HT1080 (cell line): ENCODE results near the gene POFUT2. TPM values are rescaled to one million over a fixed set of nuclear protein-coding genes. Genes with fewer than 3 reads are reported as not detected.
"Not testable (repeated sequence)": the region's sequence is repeated elsewhere in the genome, so short reads cannot be mapped to it uniquely, and the experiment has no call there.

Experiments
- DNase-seq: peaks from one replicate; pipeline ENCODE4 v3.0.0-alpha.2; 2015; ENCODE audit warnings: low read depth
- total RNA-seq: library from RNA; depleted of rRNA; stranded (reverse); fragments of >200 nt; shearing (Covaris generic); gene quantifications from 2 replicates; pipeline ENCODE4 v1.2.3, GENCODE V29; 2014

POFUT2 gene
- total RNA-seq, 1 experiment from 2014 or later = 36.5 TPM

- no peak for DNase-seq
These were observed 22.8 kb upstream of the POFUT2 start for GRCh38 chr21:45310459-45310858.

- no peak for DNase-seq
These were observed 22.3 kb upstream of the POFUT2 start for GRCh38 chr21:45309987-45310381.

- DNase-seq = peak; percentile 72
These were observed 21.6 kb upstream of the POFUT2 start for GRCh38 chr21:45309069-45309986.

DNA sequence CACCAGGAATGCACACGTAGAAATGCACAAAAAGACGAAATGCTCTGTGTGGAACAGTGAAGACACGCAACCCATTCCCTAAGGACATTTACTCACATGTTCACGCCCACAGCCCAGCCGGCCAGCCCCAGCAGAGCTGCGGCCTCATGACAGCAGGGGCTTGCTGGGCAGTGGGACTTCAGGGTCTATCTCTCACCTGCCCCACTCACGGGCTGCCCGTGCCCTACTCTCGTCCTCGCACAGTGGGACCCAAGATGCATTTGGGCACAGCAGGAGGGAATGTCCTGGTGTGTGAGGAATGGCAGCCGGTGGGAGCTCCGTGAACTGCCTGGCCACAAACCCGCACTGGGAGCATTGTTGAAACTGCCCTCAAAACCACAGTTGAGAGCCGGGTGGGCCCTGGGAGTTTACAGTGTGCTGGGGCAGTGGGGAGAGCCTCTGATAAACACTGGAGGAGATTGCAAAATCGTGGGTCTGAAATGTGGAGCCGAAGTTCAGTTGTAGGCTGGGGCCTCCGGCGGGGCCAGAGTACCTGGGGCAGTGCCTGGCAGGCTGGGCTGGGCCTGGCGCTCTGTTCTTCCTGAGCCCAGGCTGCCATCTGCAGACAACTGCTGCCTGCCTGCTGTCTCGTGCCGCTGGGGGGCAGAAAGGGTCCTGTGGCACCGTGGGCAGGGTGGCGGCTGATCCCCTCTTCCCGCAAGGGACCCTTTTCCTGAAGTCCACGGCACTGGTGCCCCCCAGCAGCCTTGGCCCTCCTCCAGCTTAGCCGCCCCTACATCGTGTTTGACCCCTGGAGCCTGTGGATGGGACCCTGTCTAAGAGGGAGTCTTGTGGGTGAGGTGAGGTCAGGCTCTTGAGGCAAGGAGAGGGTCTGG lies 20.7 kb upstream of the POFUT2 start:
- no peak for DNase-seq

- not testable (repeated sequence) for DNase-seq
These were observed 20.0 kb upstream of the POFUT2 start for GRCh38 chr21:45307597-45308158.

- DNase-seq = no peak
These were observed 19.3 kb upstream of the POFUT2 start for GRCh38 chr21:45306832-45307571.

GRCh38 chr21:45306453-45306831 lies 18.7 kb upstream of the POFUT2 start:
- DNase-seq = no peak

- no peak for DNase-seq
These were observed 18.1 kb upstream of the POFUT2 start for GRCh38 chr21:45305836-45306235.

GRCh38 chr21:45304945-45305344 lies 17.2 kb upstream of the POFUT2 start:
- DNase-seq = no peak

- no peak for DNase-seq
These were observed 16.8 kb upstream of the POFUT2 start for GRCh38 chr21:45304476-45304830.

DNA sequence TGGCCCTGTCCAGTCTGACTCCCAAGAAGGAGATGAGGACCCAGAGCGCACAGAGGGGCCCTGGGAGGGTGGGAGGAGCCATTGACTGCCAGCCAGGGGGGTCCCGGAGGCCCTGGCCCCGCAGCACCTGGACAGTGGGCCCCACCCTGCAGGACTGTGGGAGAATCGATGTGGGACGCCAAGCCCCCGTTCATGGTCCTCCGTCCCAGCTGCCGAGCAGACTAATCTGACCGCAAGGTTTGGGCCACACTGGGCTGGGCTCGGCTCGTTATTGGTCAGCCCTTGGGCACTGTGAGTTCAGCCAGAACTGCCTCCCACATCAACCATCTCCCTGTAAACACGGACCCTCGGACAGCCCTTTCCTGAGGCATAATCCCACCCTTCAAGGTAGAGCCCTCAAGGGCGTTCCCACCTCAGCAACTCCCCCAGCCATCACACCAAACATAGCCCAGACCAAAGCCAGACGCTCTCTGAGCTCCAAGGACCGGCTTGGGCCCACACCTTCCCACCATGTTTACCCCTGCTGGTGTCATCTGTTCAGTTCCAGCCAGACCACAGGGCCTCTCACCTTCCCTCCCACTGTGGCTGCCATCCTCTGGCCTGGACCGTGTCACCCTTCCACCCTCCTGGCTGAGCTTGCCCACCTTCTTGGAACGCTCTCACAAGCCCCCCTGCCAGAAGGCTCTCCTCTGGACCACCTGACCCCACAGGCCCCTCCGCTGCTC lies 16.2 kb upstream of the POFUT2 start:
- no peak for DNase-seq

DNA sequence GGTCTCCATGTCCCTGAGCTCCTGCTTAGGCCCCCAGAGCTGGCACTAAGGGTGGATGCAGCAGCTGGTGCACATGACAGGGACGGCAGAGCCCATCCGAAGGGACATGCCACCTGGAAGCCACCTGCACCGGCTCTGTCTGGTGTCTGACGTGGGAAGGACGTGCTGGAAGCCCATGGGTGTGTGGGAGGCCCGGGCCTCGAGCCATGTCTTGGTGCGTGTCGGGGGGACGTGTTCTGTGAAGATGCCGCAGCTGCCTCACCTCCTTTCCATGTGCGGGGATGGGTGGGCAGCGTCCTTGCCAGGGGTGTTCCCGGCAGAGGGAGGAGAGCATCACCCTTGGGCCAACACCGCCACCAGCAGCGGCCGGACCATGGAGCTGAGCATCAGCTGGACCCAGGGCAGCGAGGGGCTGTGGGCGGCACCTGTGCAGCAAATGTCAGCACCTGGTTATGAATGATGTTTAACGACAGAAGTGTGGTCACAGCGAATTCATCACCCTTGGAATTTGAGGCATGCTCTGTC lies 15.5 kb upstream of the POFUT2 start:
- DNase-seq = no peak

DNA sequence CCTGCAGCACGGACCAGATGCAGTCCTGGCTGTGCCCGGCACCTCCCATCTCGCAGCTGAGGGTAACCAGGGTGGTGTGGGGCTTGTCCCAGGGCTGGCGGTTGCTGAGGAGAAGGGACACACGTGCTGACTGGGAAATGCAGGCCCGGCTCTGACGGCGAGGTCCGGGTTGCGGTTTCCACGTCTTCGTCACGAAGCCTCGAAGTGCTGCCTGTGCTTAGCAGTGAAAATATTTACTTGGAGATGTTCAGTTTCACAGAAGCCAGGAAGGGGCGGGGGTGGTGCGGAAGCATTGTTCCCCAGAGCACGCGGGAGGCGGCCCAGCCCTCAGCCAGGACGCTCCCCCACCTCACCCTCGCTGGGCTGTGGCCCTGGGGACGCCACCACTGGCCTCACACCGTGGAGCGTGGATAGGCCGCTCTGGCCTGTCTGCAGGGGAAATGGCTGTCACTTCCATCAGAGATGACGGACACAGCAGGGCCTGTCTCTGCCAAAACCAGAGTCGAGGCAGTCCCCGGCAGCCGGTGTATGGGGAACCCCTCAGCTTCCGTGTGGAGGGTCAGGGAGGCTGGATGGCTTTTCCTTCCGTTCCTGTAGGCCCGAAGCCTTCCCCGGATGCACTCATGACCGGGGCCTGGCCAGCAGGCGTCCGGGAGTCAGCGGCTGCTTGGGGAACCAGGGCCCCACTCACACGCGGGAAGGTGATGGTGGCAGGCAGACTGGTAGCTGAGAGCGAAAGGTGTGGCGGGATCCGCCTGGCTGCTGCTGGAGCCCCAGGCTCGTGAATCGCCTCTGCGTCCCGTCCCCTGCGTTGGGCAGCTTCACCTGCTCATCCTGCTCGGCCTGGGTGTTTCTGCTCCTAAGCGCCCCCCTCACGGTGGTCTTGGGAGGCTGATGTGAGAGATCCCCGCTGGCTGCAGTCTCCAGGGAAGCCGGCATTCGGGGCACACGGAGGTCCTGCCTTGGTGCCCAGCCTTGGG lies 14.7 kb upstream of the POFUT2 start:
- no peak for DNase-seq

DNA sequence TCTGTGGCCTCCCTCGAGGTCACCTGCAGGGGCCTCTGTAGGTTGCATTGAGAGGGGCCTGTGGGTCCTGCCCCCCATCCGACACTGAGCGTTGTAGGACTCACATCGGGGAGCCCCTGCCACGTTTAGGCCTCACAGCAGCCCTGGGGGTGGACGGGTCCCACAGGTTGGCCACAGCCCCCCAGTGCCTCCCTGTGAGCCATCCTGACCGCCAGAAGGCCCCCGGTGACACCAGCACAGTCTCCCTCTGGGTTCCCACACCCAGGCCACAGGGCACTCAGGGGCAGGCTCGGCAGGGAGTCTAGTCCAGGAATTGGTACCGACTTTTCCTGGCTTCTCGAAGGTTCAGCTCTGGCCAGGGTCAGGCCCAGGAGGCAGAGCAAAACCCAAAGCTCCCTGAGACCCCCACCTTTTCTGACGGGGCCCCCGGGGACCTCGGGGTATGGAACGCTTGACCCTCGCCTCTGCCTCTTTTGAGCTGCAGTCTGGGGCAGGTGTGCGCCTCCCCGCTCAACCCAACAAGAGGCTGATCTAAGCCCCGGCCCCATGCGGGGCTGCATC lies 13.9 kb upstream of the POFUT2 start:
- DNase-seq = no peak

DNA sequence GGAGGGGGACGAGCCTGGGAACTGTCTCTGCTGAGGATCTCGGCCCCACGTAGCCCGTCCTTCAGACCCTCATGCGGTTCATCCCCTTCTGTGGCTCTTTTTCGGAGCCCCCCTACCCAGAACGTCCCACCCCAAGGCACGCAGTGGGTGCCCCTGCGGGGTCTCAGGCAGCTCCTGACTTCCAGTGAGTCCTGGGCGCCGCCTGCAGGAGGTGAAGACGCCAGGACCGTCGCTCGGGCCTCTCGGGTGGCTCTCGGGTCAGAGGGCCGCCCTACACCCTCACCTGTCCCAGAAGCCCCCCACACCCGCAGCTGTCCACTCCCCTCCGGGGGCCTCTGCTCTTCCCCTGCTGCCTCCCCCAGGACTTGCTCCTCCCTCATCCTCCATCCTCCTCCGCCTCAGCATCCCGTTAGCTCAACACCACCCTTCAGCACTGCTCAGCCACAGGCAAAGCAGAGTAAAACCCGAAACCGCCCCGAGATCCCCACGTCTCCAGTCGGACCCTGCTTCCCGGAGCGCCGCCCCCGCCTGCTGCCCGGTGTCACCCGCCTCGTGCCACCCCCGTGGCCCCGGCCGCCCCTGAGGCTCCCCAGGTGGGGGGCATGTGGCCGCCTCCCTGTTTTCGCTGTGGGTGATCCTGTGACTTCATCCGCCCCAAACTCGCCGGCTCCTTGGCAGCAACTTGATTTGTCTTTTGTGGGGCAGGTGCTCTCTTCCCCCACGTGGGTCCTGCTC lies 13.3 kb upstream of the POFUT2 start:
- no peak for DNase-seq

- DNase-seq = no peak
These were observed 12.4 kb upstream of the POFUT2 start for GRCh38 chr21:45299864-45300785.
